ENCODE measurements around the gene AK3.

- TF ChIP-seq POLR2AphosphoS5 (IDR thresholded peaks at IDR 0.05) = peak in 2 of 3 donors; percentile 56 to 66
- no peak for TF ChIP-seq CTCF (IDR thresholded peaks at IDR 0.05)
- TF ChIP-seq EP300 (IDR thresholded peaks at IDR 0.05) = no peak
- TF ChIP-seq POLR2A (IDR thresholded peaks at IDR 0.05) = peak in 1 of 4 donors; percentile 16
Measured at GRCh38 chr9:4666042-4666699, 74.8 kb downstream of the AK3 start, which contains the start of gene SPATA6L.

Data from stomach (tissue), 4 donors.